ENCODE data around the gene BAIAP2.

Gene BAIAP2

DNA sequence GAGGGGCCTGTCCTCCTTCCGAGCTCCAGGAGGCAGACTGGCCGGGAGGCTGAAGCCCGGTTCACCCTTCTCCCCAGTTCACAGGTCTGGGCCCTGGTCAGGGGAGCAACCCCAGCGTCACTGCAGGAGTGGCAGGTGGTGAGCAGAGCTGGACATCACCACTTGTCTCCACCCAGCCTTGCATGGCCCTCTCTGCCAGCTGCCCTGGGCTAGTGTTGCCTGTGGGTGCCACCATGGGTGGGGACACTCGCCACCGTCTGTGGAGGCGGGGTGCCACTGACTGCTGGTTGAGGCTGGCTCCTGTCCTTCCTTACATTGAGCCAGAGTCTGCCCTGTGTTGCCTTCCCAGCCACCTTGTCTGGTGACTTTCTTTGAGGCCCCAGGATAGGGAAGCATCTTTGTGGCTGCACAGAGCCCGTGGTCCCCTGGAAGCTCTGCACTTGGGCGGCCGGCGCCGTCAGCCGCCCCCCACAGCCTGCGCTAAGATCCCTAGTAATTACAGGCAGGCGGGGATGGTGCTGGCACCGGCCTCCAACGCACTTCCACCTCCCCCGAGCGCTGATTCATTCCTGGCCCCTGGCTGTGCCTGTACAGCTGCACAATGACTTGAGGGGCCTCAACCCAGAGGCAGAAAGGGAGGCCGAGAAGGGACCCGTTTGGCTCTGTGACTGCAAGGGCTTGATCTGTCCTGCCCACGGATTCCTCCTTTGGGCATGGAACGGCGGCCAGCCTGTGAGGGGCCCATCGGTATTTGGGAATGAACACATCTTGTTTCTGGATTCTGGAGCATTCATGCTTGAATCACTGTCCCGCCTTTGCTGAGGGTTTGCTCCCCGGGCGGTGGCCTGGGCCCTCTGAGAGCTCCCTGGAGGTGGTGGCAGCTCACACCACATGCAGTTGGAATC is 5.2 kb downstream of the BAIAP2 start:
- DNase-seq = no peak

DNA sequence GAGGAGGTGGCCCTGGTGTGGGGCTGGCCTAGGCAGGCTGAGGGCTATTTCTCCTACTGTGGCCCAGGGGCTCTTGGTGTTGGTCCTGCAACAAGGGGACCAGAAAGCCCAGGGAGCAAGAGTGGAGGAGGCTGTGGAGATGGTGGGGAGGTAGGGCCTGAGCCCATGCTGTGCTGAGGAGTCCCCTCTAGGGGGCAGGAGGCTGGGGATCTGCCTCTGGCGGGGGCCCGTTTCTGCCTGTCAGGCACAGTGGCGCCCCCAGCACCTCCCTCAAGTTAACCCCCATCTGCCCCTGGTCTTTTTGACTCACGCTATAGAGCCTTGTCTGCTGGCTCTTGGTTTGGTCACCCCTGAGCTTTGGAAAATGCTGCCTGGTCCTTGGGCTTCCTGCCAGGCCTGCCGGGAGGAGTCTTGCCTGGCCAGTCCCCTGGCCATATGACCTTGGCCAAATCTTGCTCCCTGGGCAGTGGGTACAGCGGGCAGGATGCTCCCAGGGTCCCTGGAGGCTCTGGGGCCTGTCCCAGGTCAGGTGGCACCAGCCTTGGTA is 5.9 kb downstream of the BAIAP2 start:
- no peak for DNase-seq

DNA sequence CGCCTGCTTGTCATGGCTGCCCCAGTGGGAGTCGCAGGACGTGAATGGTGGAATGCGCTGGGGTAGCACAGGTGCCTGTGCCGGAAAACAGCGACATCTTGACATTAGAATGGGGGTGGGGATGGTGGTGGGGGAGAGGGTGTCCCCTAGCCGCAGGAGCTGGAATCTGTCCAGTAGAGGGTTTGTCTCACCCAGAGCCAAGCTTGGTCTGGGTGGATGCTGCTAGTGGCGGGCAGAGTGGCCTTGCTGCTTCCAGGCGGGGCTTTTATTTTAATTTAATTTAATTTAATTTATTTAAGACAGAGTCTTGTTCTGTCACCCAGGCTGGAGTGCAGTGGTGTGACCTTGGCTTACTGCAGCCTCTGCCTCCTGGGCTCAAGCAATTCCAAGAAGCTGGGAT is 7.7 kb downstream of the BAIAP2 start:
- no peak for DNase-seq

DNA sequence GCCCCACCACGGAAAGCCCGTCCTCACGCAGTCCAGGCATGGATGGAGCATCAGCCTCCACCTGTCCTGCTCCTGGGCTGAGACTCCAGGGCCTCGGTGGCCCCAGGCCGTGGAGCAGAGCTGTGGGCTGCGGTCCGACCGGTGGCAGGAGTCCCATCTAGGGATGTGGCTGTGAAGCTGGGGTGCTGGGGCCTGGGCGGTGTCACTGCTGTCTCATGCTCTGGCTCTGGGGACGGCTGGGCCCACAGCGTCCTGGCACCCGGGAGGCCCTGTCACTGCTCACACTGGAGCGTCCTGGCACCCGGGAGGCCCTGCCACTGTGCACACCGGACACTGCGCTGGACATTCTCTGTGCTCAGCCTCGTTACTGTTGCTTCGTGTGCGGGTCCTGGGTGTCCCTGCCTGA is 8.4 kb downstream of the BAIAP2 start:
- DNase-seq = no peak

DNA sequence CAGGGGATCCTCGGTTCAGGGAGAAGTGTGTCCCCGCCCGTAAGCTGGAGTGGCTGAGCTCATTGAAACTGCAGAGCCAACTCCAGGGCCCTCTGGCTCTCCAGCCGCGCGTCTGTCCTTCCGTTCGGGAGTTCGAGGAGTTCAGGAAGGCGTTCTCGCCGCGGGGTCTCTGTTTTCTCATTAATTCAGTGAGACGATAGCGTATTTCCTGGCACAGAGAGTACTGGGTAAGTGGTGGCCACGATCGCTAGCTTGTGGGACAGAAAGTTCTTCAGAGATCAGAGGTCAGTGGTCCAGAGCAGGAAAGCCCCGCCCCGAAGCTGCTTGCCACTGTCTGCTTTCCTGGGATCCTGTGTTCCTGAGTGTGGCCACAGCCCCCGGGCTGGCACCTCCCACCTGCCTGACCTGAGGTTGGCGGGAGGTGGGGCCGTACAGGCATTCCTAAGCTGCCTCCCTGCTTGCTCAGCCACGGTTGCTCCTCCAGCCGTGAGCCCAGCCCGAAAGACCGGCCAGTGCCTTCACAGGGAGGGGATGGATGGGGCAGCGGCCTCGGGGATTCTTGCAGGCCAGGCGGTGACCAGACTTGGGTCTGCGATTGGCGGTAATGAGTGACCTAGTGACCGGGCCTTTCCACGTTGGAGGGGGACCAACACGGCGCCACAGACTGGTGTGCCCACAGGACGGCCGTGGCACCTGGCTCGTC is 8.9 kb downstream of the BAIAP2 start:
- no peak for DNase-seq

DNA sequence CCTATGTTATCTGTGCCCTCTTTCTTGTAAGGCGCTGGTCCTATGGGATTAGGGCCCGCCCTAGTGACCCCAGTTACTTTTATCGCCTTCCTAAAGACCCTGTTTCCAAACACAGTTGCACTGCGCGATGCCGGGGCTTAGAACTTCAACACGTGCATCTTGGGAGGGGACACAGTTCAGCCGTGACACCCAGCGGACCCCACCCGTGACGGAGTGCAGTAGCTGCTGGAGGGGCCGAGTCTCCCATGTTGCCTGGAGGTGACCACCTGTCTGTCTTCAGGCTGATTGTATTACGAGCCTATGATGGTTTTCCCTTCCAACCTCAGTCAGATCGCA is 9.4 kb downstream of the BAIAP2 start:
- no peak for DNase-seq

DNA sequence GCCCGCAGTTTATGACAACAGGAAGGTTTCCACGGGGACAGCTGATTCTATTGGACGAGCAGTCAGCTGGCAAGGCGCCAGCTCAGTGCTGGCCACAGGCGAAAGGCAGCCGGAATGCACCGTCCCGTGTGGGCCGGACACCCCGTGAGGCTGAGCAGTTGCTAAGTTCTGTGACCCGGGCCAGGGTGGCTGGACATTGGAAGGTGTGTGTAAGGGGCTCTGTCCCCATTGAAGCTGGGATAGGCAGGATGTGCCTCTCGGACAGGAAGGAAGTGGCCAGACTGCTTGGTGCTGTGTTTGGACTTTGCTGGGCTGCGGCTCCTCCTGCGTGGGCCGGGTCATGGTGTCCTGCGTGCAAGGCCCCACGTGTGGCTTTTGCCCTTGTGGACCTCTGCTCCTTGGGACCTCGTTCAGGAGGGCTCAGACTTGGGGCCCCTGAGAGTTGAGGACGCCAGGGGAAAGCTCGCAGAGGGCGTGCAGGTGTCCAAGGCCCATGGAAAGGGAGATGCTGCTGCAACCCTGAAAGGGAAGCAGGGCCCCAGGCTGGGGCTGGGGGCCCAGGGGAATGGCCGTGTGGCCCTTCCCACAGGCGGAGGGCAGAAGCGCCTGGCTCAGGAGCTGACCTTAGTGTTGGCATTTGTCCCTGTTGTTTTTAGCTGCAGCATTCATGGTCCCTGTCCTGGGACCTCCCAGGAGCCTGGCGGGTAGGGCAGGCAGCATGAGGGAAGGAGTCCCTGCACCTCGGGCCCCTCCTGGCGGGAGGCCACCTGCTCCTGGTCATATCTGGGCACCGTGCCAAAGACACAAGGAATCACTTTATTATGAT is 10.0 kb downstream of the BAIAP2 start:
- DNase-seq = peak; percentile 35

DNA sequence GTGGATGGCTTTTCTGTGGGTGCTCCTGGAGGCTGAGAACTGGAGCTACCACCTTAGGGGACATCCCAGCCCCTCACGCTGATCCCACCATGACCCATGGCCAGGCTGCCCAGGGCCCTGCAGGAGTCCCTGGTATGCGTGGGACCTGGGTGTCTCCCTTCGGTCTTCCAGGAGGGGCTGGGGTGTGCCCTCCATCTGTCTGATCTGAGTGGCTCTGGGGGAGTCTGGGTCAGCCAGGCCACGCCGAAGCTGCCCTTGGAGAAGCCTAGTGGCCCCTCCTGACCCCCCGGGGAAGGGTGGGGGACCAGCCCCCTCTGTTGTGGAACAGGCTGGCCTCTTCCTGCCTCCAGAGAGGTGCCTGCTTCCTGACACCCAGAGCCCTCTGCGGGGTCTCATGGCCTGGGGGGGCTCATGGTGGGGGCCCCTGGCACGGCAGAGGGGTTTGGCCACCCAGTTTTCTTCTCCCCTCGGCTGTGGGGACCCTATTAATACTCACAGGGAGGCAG is 10.7 kb downstream of the BAIAP2 start:
- no peak for DNase-seq

DNA sequence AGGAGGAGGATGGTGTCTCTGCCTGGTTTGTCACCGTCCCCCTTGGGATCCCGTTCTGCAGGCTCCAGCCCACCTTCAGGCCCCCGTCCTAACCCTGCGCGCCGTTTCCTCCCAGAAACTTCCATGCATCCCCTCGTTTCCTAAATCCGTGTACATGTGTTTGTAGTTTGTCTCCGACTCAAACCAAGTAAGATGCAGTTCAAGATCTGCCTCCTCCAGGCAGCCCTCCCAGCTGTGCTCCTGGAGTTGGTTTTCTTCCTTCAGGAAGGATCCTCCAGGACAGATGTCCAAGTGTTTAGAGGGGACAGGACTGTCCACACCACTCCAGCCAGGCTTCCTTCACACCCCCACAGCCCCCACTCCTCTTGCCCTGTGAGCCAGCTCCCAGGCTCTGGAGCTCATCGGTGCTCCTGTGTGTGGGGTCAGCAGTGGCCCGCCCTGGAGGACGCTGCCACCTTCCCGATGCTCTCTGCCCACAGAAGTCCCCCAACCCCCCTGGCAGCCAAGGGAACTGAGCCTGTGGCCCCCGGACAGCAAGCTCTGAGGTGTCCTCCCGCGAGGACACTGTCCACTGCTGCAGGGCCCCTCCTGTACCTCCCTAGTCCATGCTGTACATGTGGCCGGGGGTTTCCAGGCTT is 11.3 kb downstream of the BAIAP2 start:
- DNase-seq = no peak

DNA sequence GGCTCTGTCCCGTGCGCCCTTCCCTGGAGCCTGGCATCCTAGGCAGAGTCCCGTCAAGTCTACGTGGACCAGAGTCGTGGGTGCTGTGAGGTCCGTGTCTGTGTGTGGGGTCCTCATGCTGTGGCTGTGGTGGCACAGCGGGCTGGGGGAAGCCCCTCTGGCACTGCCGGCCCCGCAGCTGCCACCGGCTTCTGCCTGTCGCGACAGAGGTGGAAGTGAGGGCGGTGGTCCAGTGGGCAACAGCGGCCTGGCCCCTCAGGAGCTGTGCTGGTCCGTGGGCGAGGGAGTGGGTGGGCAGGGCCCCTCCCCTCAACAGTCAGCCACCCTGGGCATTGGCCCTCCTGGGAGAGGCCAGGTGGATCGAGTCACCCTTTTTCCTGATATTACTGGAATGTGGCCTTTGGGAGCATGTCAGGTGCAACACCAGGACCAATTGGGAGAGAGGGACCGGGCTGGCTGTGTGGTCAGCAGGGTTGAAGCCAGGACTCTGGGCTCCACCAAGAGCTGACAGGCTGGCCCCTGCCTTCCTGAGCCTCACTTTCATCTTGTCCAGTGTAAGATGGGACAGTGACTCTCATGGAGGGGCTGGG is 11.9 kb downstream of the BAIAP2 start:
- no peak for DNase-seq

DNA sequence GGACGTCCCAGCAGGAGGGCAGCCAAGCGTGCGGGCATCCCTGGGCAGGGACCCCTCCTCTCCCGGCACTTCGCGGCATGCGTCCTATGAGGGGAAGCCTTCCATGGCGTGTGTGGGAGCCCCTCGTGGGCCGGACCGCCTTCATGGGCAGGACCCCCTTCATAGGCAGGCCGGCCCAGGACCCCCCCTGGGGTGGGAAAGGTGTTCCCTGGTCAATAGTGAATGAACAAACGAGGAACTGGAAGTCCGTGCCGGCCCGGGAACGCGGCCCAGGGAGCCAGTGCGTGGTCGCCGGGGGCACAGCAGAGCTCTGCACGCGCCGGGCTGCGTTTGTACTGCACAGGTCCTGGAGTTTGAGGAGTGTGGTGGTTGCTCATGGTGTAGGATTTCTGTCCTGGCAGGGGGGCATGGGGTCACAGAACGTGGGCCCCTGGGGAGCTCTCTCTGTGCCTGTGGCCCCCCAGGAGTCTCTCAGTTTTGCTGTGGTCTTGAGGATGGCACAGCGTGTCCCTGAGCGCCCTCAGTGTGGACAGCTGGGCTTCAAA is 13.9 kb downstream of the BAIAP2 start:
- DNase-seq = no peak

DNA sequence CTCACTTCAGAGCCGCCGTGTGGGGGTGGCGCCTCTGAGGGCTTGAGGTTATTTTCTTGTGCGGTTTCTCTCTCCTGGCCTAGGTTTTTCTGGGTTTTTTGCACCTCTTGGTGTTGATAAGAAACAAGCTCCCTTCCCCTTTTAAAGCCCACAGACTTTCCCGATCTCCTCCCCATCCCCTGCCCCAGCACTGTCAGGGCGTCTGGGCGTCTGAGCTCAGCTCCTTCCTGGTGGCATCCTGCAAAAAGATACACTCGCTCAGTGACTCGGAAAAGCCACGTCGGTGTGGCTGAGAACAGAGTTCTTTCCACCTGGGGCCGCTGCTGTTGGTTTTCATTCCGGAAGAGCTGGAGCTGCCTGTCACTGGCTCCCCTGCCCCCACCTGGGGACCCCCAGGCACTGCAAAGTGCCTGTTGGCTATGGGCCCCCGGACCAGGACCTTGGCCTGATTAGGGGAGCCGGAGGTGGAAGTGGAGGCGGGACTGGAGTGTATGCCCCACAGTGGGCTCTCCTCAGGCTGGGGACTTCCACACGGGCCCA is 14.5 kb downstream of the BAIAP2 start:
- DNase-seq = no peak

DNA sequence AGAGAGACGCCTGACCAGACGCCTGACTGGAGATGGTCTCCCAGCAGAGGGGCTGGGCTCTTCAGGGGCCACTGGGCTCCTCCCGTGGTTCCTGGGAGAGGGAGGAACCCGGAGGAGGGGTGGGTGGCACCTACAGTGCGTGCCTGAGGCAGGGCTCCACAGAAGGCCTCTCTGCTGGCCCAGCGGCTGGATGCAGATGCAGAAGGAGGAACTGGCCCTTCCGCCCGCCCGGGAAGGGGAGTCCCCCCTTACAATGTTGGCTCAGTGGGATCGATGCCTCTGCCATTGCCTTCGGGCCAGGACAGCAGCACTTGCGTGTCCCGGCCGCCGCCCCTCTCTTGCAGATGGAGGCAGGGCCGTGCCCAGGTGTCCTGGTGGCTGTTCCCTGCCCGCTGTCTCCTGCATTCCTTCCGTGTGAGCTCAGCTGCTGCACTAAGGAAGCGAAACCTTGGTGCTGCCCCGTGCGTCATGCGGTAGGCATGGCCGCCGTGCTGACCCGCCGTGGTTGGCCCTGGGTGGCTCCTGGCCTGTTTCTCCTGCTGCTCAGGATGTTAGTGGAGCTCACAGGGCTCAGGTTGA is 15.1 kb downstream of the BAIAP2 start:
- no peak for DNase-seq

DNA sequence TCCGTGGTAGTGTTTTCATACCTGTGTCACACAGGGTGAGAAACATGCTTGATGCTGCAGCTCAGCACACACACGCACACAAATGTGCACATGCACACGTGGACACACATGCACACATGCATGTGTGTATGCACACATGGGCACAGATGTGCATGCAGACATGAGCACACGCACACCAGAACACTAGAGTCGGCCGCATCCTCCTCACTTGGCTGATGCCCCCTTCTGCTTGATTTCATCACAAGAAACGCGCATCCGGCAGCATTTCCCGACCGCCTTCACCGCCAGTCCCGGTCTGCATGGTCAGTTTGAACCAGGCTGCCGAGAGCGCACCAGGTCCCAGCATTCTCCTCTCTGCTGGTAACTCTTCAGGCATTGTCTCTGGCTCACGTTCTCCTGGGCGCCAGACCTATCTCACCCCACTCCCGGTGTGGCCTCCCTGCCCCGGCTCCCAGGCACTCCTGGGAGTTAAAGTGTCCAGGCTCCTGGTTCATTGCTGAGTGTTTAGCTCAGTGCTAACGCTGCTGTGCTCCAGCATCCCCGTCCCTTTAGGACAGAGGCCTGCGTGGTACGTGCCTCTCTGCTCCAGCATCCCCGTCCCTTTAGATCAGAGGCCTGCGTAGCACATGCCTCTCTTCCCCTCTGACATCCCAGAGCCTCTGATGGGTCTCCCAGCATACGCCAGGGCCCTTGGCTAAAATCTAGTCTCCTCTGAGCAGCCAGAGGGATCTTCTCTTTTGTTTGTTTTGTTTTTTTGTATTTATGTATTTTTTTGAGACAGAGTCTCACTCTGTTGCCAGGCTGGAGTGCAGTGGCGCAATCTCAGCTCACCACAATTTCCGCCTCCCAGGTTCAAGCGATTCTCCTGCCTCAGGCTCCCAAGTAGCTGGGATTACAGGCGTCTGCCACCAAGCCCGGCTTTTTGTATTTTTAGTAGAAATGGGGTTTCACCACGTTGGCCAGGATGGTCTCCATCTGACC is 16.0 kb downstream of the BAIAP2 start:
- DNase-seq = no peak

DNA sequence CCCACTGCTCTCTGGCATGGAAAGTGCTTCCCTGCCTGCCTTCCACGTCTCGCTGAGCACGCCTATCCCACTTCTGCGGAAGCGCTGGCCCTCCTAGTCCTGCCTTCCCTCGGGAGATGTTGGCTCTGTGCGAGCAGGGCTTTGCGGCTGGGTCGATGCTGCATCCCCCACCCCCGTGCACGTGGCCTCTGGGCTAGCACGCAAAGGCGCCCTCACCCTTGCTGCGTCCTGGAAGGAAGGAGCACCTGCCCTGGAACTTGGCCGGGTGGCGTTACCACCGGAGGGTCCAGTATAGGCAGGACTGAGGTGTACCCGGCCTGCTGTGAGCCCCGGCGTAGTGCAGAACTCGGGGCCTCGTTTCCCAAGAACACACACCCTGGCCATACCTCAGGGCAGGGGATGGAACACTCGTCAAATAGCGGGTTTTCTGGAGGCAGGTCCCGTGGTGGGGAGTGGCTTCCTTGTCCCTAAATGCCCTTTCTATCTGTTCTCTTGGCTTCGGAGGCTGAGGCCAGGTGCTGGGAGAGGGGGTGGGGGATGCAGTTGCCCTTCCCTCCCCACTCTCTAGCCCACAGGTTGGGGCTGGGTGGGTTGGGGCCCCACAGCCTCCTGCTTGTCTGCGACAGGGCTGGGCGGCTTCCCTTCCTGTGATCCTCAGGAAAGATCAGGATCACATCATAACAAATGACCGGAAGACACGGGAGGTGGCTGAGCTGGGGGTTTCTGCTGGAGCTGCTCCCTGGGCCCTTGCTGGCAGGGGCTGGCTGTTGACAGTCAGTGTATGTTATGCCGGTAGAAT is 17.4 kb downstream of the BAIAP2 start:
- DNase-seq = no peak

DNA sequence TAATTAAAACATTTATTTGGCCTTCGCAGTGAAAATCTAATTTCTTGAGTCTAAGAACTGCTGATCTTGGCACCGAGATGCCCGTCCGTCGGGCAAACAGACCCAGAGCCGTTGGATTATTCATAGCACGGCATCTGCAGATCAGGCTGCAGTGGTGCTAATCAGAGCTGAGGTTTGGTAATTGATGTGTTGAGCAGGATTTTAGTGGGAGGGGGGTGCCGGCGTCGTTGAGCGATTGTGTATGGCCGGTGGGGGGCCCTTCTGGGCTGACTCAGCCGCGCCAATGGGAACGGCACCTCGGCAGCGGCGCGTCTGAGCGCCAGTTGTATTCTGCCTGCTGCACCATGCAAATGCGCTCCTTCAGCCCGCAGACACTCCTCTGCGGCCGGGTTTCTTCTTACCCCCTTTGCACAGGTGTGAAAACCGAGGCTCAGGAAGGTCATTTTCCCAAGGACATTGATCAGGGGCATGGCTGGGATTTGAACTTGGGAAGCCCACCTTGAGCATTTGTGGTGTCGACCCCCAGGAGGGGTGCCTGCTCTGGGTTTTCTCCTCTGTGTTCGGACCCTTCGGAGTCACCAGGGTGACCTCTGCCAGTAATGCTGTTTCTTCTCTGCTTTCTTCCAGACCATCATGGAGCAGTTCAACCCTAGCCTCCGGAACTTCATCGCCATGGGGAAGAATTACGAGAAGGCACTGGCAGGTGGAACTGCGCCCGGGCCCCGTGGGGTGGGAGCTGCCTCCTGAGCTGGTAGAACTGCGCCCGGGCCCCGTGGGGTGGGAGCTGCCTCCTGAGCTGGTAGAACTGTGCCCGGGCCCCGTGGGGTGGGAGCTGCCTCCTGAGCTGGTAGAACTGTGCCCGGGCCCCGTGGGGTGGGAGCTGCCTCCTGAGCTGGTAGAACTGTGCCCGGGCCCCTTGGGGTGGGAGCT is 18.4 kb downstream of the BAIAP2 start:
- no peak for DNase-seq

DNA sequence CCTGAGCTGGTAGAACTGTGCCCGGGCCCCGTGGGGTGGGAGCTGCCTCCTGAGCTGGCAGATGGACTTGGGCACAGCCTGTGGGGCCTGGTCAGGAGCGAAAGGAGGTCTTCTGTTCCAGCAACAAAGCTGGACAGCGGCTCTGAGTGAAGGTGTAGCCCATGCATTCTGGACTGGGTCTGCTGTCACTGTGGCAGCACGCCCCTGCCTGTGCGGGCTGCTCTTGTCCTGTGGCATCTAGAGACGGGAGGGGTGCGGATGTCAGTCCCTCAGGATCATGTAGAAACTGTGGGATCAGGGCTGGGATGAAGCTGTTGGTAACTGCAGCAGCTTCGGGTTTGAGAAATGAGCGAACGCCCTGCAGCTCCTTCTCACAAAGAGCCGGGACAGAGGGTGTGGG is 19.4 kb downstream of the BAIAP2 start:
- no peak for DNase-seq

DNA sequence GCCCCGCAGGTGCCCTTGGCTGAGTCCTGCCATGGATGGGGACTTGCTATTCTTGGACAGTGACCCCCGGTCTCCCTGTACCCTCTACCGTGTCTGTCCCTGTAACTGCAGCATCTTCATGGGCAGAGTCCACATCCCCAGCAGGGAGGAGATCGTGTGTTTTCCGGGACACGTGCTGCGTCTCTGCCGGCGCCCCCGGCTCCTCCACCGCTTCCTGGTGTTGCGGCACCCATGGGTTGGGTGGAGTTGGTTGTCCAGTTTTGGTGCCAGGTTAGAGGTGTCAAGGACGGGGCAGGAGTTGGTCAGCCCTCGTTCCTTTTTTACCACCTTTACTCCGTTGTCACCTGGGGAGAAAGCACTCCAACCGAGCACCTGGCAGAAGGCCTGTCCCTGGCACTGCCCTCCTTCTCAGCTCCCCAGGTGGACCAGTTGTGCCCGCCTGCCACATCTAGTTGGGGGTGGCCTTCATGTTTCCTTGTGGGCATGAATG is 20.0 kb downstream of the BAIAP2 start:
- DNase-seq = no peak
